ENCODE results near the gene INPP5A. TPM values are rescaled to one million over a fixed set of nuclear protein-coding genes. Genes with fewer than 3 reads are reported as not detected.

Gene INPP5A
- total RNA-seq, 1 donor from 2014 or later: 45.2 TPM

DNA sequence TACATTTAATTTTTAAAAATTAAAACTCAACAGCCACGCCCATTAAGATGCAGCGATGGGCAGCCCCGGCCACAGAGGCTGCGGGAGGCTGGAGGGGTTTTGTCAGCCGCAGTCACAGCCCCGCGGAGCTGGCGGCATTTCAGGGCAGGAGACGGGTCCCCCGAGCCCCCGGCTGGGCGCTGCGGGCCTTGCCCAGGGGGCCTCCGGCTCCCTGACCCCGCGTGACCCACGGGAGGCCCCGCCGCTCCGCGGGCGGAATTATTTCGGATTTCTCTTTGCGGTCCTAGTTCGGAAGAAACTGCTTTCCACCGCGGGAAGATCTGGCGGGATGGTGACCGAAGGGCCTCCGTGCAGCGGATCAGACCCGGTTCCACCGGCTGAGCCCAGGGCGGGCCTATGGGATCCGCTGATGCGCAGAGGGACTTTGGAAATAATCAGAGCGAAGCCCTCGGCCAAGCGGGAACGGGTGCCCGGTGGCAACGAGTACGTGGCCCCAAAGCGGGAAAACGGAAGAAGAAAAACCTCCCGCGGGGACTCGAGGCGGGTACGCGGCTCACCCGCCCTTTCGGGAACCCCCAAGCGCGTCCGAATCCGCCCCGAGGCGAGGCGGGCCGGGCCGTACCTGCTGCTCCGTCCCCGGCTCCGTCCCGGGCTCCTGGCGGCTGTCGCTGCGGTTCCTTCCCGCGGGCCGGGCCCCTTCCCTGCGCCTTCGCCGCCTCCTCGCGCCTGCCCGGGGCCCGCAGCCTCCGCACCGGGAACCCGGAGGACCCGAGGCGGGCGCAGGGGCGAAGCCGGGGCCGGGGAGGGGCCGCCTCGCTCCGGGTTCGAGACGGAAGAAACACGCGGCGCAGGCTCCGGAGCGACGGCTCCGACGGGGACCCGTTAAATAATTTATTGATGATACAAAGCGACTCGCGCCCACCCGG is 246.6 kb downstream of the INPP5A start:
- Mint-ChIP-seq H3K9me3 (ENCODE audit: unreplicated experiment) (no peaks in the 10 kb centered on the region), H3K36me3 (ENCODE audit: low read depth, unreplicated experiment) (peaks cover 25% of the 10 kb centered on the region), H3K27me3 (ENCODE audit: unreplicated experiment) (peaks cover 9% of the 10 kb centered on the region), H3K27ac (ENCODE audit: unreplicated experiment) (no peak overlapping the region), H3K4me1 (ENCODE audit: unreplicated experiment) (peaks cover 2% of the 10 kb centered on the region), H3K4me3 (ENCODE audit: unreplicated experiment) (no peak overlapping the region)
- TF ChIP-seq, protein P1, sequence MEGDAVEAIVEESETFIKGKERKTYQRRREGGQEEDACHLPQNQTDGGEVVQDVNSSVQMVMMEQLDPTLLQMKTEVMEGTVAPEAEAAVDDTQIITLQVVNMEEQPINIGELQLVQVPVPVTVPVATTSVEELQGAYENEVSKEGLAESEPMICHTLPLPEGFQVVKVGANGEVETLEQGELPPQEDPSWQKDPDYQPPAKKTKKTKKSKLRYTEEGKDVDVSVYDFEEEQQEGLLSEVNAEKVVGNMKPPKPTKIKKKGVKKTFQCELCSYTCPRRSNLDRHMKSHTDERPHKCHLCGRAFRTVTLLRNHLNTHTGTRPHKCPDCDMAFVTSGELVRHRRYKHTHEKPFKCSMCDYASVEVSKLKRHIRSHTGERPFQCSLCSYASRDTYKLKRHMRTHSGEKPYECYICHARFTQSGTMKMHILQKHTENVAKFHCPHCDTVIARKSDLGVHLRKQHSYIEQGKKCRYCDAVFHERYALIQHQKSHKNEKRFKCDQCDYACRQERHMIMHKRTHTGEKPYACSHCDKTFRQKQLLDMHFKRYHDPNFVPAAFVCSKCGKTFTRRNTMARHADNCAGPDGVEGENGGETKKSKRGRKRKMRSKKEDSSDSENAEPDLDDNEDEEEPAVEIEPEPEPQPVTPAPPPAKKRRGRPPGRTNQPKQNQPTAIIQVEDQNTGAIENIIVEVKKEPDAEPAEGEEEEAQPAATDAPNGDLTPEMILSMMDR (IDR thresholded peaks at IDR 0.05; ENCODE audit: unreplicated experiment): no peak
- DNase-seq (ENCODE audit: low spot score): no peak

DNA sequence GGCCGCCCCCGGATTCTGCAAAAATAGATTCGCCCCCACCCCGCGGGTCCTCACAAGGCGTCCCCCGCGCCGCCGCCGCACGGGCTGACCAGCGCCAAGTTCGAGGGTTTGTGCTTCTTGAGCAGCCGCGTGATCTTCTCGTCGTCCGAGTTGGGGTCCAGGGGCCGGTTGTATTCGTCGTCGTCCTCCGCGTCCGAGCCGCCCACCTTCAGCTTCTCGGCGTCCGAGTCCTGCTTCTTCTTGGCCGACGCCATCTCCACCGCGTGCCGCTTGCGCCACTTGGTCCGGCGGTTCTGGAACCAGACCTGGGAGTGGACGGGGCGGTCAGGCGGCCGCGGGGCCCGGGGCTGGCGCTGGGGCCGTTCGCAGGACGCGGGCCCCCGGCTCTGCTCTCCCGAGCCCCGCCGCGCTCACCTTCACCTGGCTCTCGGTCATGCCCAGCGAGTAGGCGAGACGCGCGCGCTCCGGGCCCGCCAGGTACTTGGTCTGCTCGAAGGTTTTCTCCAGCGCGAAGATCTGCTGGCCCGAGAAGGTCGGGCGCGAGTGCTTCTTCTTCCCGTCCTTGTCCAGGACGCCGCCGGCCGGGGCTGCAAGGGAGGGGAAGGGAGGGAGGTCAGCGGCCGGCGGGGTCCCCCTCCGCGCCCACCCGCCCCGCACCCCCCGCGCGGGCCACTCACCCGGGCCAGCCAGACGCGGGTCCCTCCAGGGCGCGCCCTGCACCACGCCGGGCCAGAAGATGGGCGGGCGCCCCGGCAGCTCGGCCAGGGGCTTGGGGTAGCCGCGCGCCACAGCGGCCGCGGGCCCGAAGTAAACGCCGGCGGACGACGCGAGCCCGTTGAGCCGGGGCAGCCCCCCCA is 247.5 kb downstream of the INPP5A start:
- Mint-ChIP-seq H3K4me1 (ENCODE audit: unreplicated experiment) (peaks cover 2% of the 10 kb centered on the region), H3K9me3 (ENCODE audit: unreplicated experiment) (no peaks in the 10 kb centered on the region), H3K4me3 (ENCODE audit: unreplicated experiment) (no peak overlapping the region), H3K27ac (ENCODE audit: unreplicated experiment) (no peak overlapping the region), H3K36me3 (ENCODE audit: low read depth, unreplicated experiment) (peaks cover 21% of the 10 kb centered on the region), H3K27me3 (ENCODE audit: unreplicated experiment) (peaks cover 12% of the 10 kb centered on the region)
- DNase-seq (ENCODE audit: low spot score): peak; percentile 29
- TF ChIP-seq, protein P1 (IDR thresholded peaks at IDR 0.05; ENCODE audit: unreplicated experiment): no peak

DNA sequence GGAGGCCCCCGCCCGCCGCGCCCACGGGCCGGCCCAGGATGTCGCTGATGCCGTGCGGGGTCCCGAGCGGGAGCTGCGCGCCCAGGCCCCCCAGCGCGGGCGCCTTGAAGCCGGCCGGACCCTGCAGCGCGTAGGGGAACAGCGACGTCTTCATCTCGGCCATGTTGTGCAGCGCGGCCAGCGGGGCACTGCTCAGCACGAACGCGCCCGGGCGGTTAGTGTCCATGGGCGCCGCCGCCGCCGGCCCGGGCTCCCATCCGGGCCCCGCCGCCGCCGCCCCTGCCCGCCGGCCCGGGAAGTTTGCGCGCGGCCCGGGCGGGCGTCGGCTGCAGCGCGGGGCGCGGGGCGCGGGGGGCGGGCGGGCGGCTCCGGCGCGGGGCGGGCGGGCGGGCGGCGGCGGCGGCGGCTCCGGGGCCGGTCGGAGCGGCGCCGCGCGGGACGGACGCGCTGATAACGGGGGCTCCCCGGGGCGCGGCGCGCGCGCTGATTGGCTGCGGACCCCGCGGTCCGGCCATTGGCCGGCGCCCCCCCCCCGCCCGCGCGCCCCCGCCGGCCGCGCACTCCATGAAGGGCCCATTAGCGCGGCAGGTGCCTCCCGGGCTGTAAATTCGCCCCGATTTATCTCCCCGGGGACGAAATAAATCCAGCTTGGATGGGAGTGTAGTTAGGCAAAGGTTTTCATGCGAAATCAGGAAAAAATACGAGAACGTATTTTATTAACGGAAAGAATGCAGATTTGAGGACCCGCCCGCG is 248.3 kb downstream of the INPP5A start, which contains the start of gene NKX6-2:
TSS of gene NKX6-2 (minus strand) at position 425 of the 753 bp plus-strand sequence. CDS start at position 226, 199 bp downstream.
- no peaks in the 10 kb centered on the region for H3K9me3 Mint-ChIP-seq (ENCODE audit: unreplicated experiment)
- H3K27ac Mint-ChIP-seq (ENCODE audit: unreplicated experiment): no peak within 1 kb of the TSS
- DNase-seq (ENCODE audit: low spot score): peak; percentile 28
- peaks cover 2% of the 10 kb centered on the region for H3K4me1 Mint-ChIP-seq (ENCODE audit: unreplicated experiment)
- H3K27me3 Mint-ChIP-seq (ENCODE audit: unreplicated experiment): peaks cover 14% of the 10 kb centered on the region
- no peak within 1 kb of the TSS for H3K4me3 Mint-ChIP-seq (ENCODE audit: unreplicated experiment)
- H3K36me3 Mint-ChIP-seq (ENCODE audit: low read depth, unreplicated experiment): peaks cover 20% of the 10 kb centered on the region
- TF ChIP-seq, protein P1 (IDR thresholded peaks at IDR 0.05; ENCODE audit: unreplicated experiment): no peak

DNA sequence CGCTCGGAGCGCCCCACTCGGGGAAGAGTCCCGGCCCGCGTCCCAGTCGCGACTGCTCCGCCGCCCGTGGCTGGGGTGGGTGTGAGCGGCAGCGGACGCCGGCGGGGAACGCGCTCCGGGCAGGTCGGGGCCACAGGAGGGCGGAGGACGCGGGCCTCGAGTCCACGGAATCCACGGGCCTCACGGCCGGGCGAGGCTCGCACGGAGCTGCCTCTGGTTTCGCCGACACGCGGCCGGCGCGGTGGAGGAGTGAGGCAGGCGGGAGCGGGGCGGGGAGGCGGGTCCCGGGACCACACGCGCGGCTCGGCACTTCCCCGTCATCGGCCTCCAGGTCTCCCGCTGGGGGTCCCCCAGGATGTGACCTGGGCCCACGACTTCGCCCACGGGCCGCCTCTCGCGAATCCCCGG is 248.9 kb downstream of the INPP5A start:
- Mint-ChIP-seq H3K9me3 (ENCODE audit: unreplicated experiment) (no peaks in the 10 kb centered on the region), H3K36me3 (ENCODE audit: low read depth, unreplicated experiment) (peaks cover 20% of the 10 kb centered on the region), H3K27me3 (ENCODE audit: unreplicated experiment) (peaks cover 15% of the 10 kb centered on the region), H3K4me1 (ENCODE audit: unreplicated experiment) (peaks cover 2% of the 10 kb centered on the region), H3K27ac (ENCODE audit: unreplicated experiment) (no peak overlapping the region), H3K4me3 (ENCODE audit: unreplicated experiment) (no peak overlapping the region)
- DNase-seq (ENCODE audit: low spot score): no peak
- TF ChIP-seq, protein P1 (IDR thresholded peaks at IDR 0.05; ENCODE audit: unreplicated experiment): no peak

All from endothelial cell (in vitro differentiated cells).